OCI-LY7 (cell line): Measurements from ENCODE around the gene CIAPIN1.

Source experiments
- CTCF ChIP-seq: fragments of 200-600 bp; sonication (generic); conservative IDR thresholded peaks from 2 replicates; pipeline ENCODE4 v1.5.1; 2014; ENCODE audit warnings: mild to moderate bottlenecking, antibody characterized with exemption, low read length, moderate library complexity, mixed read lengths
- EZH2phosphoT487 ChIP-seq: fragments of 200-600 bp; sonication (generic); IDR thresholded peaks from 2 replicates; pipeline ENCODE4 v1.6.1; 2018; ENCODE audit warnings: low read depth, borderline replicate concordance, mild to moderate bottlenecking, mixed run types, antibody characterized with exemption, low read length, moderate library complexity, mixed read lengths

GRCh38 chr16:57489229-57489628, 42.0 kb upstream of the CIAPIN1 start:
- no peak for TF ChIP-seq CTCF
- no peak for TF ChIP-seq EZH2phosphoT487
